H1 (cell line): Measurements from ENCODE around the gene HIBADH. TPM values are rescaled to one million over a fixed set of nuclear protein-coding genes. Genes with fewer than 3 reads are reported as not detected.

Source experiments
- CTCF ChIA-PET: fragments of 300-600 bp; sonication (Branson Sonifier 250); formaldehyde crosslinking; loops from one replicate; lab custom pipeline; 2021; ENCODE audit not compliant: partially characterized antibody; lab: Charles Lee
- POLR2A ChIA-PET: fragments of 300-600 bp; sonication (Branson Sonifier 250); formaldehyde crosslinking; loops from one replicate; lab custom pipeline; 2021; ENCODE audit warnings: inconsistent platforms; ENCODE audit not compliant: partially characterized antibody; lab: Charles Lee
- DNase-seq, 2 experiments: peaks; one replicate each; pipeline versions ENCODE4 v3.0.0 to v3.0.0-alpha.2; 2010 to 2022; ENCODE audit warnings: low spot score in 2 of 2, low read depth in 1 of 2, mixed read lengths in 1 of 2
- FAIRE-seq: peaks from 2 replicates; lab custom pipeline; 2011; peaks lifted over from hg19 to GRCh38; lab: Jason Lieb, UNC
- H2AFZ ChIP-seq: 2 replicates; pipeline ENCODE4 v1.8.1; 2012; ENCODE audit warnings: low read length, inconsistent platforms
- H2AK5ac ChIP-seq: 2 replicates; pipeline ENCODE4 v1.6.1; 2013; ENCODE audit warnings: low read depth, low read length
- H2BK120ac ChIP-seq: replicated peaks from 2 replicates; pipeline ENCODE3; 2013; ENCODE audit warnings: low read depth, low read length, inconsistent platforms
- H2BK12ac ChIP-seq: 2 replicates; pipeline ENCODE4 v1.6.1; 2013; ENCODE audit warnings: low read depth, low read length
- H2BK15ac ChIP-seq: 2 replicates; pipeline ENCODE4 v1.6.1; 2013; ENCODE audit warnings: low read length
- H2BK20ac ChIP-seq: 2 replicates; pipeline ENCODE4 v1.6.1; 2013; ENCODE audit warnings: low read length
- H2BK5ac ChIP-seq: 2 replicates; pipeline ENCODE4 v1.6.1; 2013; ENCODE audit warnings: low read depth, low read length
- H3K14ac ChIP-seq: 2 replicates; pipeline ENCODE4 v1.6.1; 2013; ENCODE audit warnings: inconsistent platforms; ENCODE audit not compliant: insufficient read length
- H3K18ac ChIP-seq: 2 replicates; pipeline ENCODE4 v1.6.1; 2013; ENCODE audit warnings: low read length; ENCODE audit errors: extremely low read depth
- H3K23ac ChIP-seq: 2 replicates; pipeline ENCODE4 v1.6.1; 2013; ENCODE audit warnings: inconsistent platforms; ENCODE audit not compliant: insufficient read length
- H3K23me2 ChIP-seq: 2 replicates; pipeline ENCODE4 v1.6.1; 2013; ENCODE audit warnings: low read depth, low read length
- H3K27ac ChIP-seq: 2 replicates; pipeline ENCODE4 v1.6.1; 2011; ENCODE audit warnings: low read depth, low read length, inconsistent platforms
- H3K27me3 ChIP-seq, 4 experiments: replicated peaks in 1 of 4; 1 replicate in 1 of 4; 2 replicates in 3 of 4; pipeline versions ENCODE4 v1.6.1 to v1.8.1; 2011 to 2013; ENCODE audit warnings: low read length in 3 of 4, mild to moderate bottlenecking in 3 of 4, inconsistent platforms in 2 of 4, mixed read lengths in 2 of 4, moderate library complexity in 1 of 4; ENCODE audit not compliant: control insufficient read depth in 3 of 4, insufficient read depth in 3 of 4; ENCODE audit errors: extremely low read depth in 1 of 4
- H3K36me3 ChIP-seq, 4 experiments: 2 replicates each; pipeline versions ENCODE4 v1.6.1 to v1.8.1; 2011 to 2013; ENCODE audit warnings: mild to moderate bottlenecking in 4 of 4, low read length in 3 of 4, moderate library complexity in 2 of 4, control low read depth in 1 of 4, inconsistent platforms in 1 of 4; ENCODE audit not compliant: insufficient read depth in 4 of 4, control insufficient read depth in 2 of 4
- H3K4ac ChIP-seq: replicated peaks from 2 replicates; pipeline ENCODE3; 2013; ENCODE audit warnings: low read length, low read depth, mixed read lengths, inconsistent platforms; ENCODE audit not compliant: insufficient read length
- H3K4me1 ChIP-seq, 4 experiments: replicated peaks in 1 of 4; 1 replicate in 1 of 4; 2 replicates in 3 of 4; pipeline versions ENCODE4 v1.6.1 to v1.8.1; 2011 to 2013; ENCODE audit warnings: low read length in 3 of 4, inconsistent platforms in 2 of 4, mixed read lengths in 1 of 4; ENCODE audit not compliant: insufficient read depth in 4 of 4, control insufficient read depth in 3 of 4
- H3K4me2 ChIP-seq, 2 experiments: 2 replicates each; pipeline versions ENCODE4 v1.6.1 to v1.8.1; 2011 to 2013; ENCODE audit warnings: low read depth in 2 of 2, low read length in 2 of 2, control low read depth in 1 of 2, inconsistent platforms in 1 of 2, mild to moderate bottlenecking in 1 of 2; ENCODE audit not compliant: insufficient read depth in 1 of 2
- H3K4me3 ChIP-seq, 4 experiments: fragments of 200-600, 300-600 bp in 1 of 4; sonication (generic), shearing (Covaris generic), sonication (Bioruptor Twin) in 1 of 4; 2 replicates each; pipeline versions ENCODE4 v1.5.1 to v1.8.1; 2011 to 2016; ENCODE audit warnings: low read length in 4 of 4, low read depth in 3 of 4, control low read depth in 2 of 4, inconsistent platforms in 2 of 4, mild to moderate bottlenecking in 2 of 4, mixed read lengths in 1 of 4, moderate library complexity in 1 of 4; ENCODE audit not compliant: insufficient read depth in 2 of 4; ENCODE audit errors: extremely low read depth in 1 of 4
- H3K56ac ChIP-seq: replicated peaks from 2 replicates; pipeline ENCODE3; 2013; ENCODE audit warnings: low read depth, mild to moderate bottlenecking, mixed read lengths, low read length, inconsistent platforms; ENCODE audit not compliant: insufficient read length
- H3K79me1 ChIP-seq: 2 replicates; pipeline ENCODE4 v1.6.1; 2013; ENCODE audit warnings: low read depth, low read length, control low read depth
- H3K79me2 ChIP-seq, 2 experiments: 2 replicates each; pipeline versions ENCODE4 v1.6.1 to v1.8.1; 2012 to 2013; ENCODE audit warnings: low read length in 2 of 2, mild to moderate bottlenecking in 2 of 2, inconsistent platforms in 1 of 2; ENCODE audit not compliant: insufficient read depth in 2 of 2, control insufficient read depth in 1 of 2
- H3K9ac ChIP-seq, 4 experiments: replicated peaks in 1 of 4; 1 replicate in 1 of 4; 2 replicates in 3 of 4; pipeline versions ENCODE4 v1.6.1 to v1.8.1; 2011 to 2013; ENCODE audit warnings: low read depth in 3 of 4, low read length in 3 of 4, control low read depth in 2 of 4, mild to moderate bottlenecking in 2 of 4, moderate library complexity in 2 of 4, inconsistent platforms in 1 of 4; ENCODE audit errors: extremely low read depth in 1 of 4
- H3K9me3 ChIP-seq, 2 experiments: 2 replicates each; pipeline versions ENCODE4 v1.6.1 to v1.8.1; 2012 to 2013; ENCODE audit warnings: mild to moderate bottlenecking in 2 of 2, moderate library complexity in 2 of 2, control low read depth in 1 of 2, inconsistent platforms in 1 of 2, low read depth in 1 of 2, low read length in 1 of 2, mixed read lengths in 1 of 2; ENCODE audit not compliant: insufficient read depth in 2 of 2
- H4K20me1 ChIP-seq, 2 experiments: replicated peaks in 1 of 2; 2 replicates each; pipeline versions ENCODE3 to v1.8.1; 2011 to 2013; ENCODE audit warnings: inconsistent platforms in 2 of 2, low read length in 2 of 2, mild to moderate bottlenecking in 1 of 2; ENCODE audit not compliant: insufficient read depth in 2 of 2, control insufficient read depth in 1 of 2
- H4K5ac ChIP-seq: 2 replicates; pipeline ENCODE4 v1.6.1; 2013; ENCODE audit warnings: low read length, low read depth, mixed read lengths, inconsistent platforms; ENCODE audit not compliant: insufficient read length
- H4K8ac ChIP-seq: 2 replicates; pipeline ENCODE4 v1.8.0; 2013; ENCODE audit warnings: mild to moderate bottlenecking, moderate library complexity, low read length, inconsistent platforms; ENCODE audit not compliant: insufficient read depth; ENCODE audit errors: extremely low read depth
- H4K91ac ChIP-seq: replicated peaks from 2 replicates; pipeline ENCODE3; 2013; ENCODE audit warnings: low read length, mixed read lengths, inconsistent platforms; ENCODE audit not compliant: insufficient read length
- ATF3 ChIP-seq: IDR thresholded peaks from 2 replicates; pipeline ENCODE4 v1.6.1; 2011; ENCODE audit warnings: low read depth, mild to moderate bottlenecking, low read length; ENCODE audit not compliant: insufficient read depth
- CBX5 ChIP-seq: fragments of 300-800, 300-1000 bp; sonication (generic); IDR thresholded peaks from 2 replicates; pipeline ENCODE4 v1.7.1; 2016; ENCODE audit warnings: antibody characterized with exemption, low read length, low read depth
- CTCF ChIP-seq, 3 experiments: IDR thresholded peaks; 1 replicate in 2 of 3; 2 replicates in 1 of 3; pipeline versions ENCODE4 v1.5.1 to v1.6.1; 2011; ENCODE audit warnings: low read length in 3 of 3, mild to moderate bottlenecking in 3 of 3, inconsistent platforms in 2 of 3, low read depth in 1 of 3, moderate library complexity in 1 of 3; ENCODE audit not compliant: insufficient read depth in 1 of 3; ENCODE audit errors: control extremely low read depth in 1 of 3
- JUN ChIP-seq: IDR thresholded peaks from 2 replicates; pipeline ENCODE4 v1.6.1; 2011; ENCODE audit warnings: low read depth, mild to moderate bottlenecking, improper control_type of control experiment, low read length
- NRF1 ChIP-seq: IDR thresholded peaks from 2 replicates; pipeline ENCODE4 v1.6.1; 2011; ENCODE audit warnings: mild to moderate bottlenecking, low read depth, low read length, improper control_type of control experiment
- RBBP5 ChIP-seq: IDR thresholded peaks from 2 replicates; pipeline ENCODE4 v1.7.1; 2012; ENCODE audit warnings: low read depth, mild to moderate bottlenecking, inconsistent platforms, low read length, moderate library complexity, borderline replicate concordance
- SIN3A ChIP-seq, 2 experiments: IDR thresholded peaks in 1 of 2; conservative IDR thresholded peaks in 1 of 2; 2 replicates each; pipeline ENCODE4 v1.6.1; 2011 to 2012; ENCODE audit warnings: low read length in 2 of 2, improper control_type of control experiment in 1 of 2, low read depth in 1 of 2, mild to moderate bottlenecking in 1 of 2
- WGBS, 2 experiments: shearing (Covaris generic) in 1 of 2; methylation state at CpG; one replicate each; pipeline versions ENCODE4 v1.1.6 to v1.1.7; 2013 to 2015; ENCODE audit warnings: low lambda C conversion rate in 2 of 2, mixed read lengths in 2 of 2, inconsistent platforms in 1 of 2, low coverage in 1 of 2, missing lambda C conversion rate in 1 of 2; ENCODE audit not compliant: insufficient replicate concordance in 2 of 2, insufficient coverage in 1 of 2, insufficient read length in 1 of 2; ENCODE audit errors: extremely low coverage in 1 of 2, missing lambda C conversion rate in 1 of 2; 5-methylcytosine and 5-hydroxymethylcytosine counted together
- polyA plus RNA-seq, 7 experiments: library from polyadenylated mRNA; depleted of rRNA in 3 of 7; stranded (reverse) in 5 of 7; unstranded in 2 of 7; fragments of >200 nt in 5 of 7; fragments of 200-250 nt in 2 of 7; gene quantifications; 1 replicate in 5 of 7; 2 replicates in 1 of 7; 4 replicates in 1 of 7; pipeline versions ENCODE4 v1.2.1 to v1.2.3, GENCODE V29; 2011 to 2013; ENCODE audit warnings: missing spikeins in 2 of 7, mixed read lengths in 2 of 7
- total RNA-seq: library from RNA; stranded (reverse); fragmentation: NEBNext Ultra II Directional; extraction: Animal tissue kit (Norgen Biotek cat#: 25700); gene quantifications from 2 replicates; pipeline ENCODE4 v1.2.1, GENCODE V29; 2021

Gene HIBADH
- total and polyA plus RNA-seq, 2 of the 8 experiments (the other 6 are each of a cell fraction or from before 2014, with no cell fraction given), result 30.1 to 39.5 TPM

GRCh38 chr7:27615420-27616185 lies 47.1 kb downstream of the HIBADH start:
- no peak overlapping the region for H3K14ac ChIP-seq
- H2BK20ac ChIP-seq, result no peak overlapping the region
- ChIA-PET POLR2A (no interaction called here), CTCF (interaction anchor here (0.6 to 0.7 kb wide), 2 partner anchors 33 to 481 kb away, joined by 3 to 5 read pairs; no protein-coding TSS in a partner anchor)
- no peak for DNase-seq
- peaks cover 0 to 3% (median 0%) of the 10 kb centered on the region in 4 experiments; a peak in 1 of 7 replicates for H3K4me1 ChIP-seq
- H3K23me2 ChIP-seq, result no peaks in the 10 kb centered on the region
- WGBS, 2 experiments, result 91% methylated on average over 7 of the region's 7 CpGs; no CpG with 5 or more reads in 1 of the 2 experiments
- no peak overlapping the region for H3K56ac ChIP-seq
- H2BK12ac ChIP-seq, result no peak overlapping the region
- no peak for FAIRE-seq
- no peaks in the 10 kb centered on the region for H3K27me3 ChIP-seq
- H3K4me2 ChIP-seq, result no peak overlapping the region
- peaks cover 3% of the 10 kb centered on the region for H3K79me1 ChIP-seq
- H3K27ac ChIP-seq, result no peak overlapping the region
- H2BK15ac ChIP-seq, result no peak overlapping the region
- peaks cover 4 to 6% of the 10 kb centered on the region in 2 experiments; a peak in 1 of 4 replicates for H3K9me3 ChIP-seq
- H2BK120ac ChIP-seq, result no peak overlapping the region
- no peak overlapping the region for H3K18ac ChIP-seq
- no peak overlapping the region for H4K8ac ChIP-seq
- H3K23ac ChIP-seq, result no peak overlapping the region
- H3K9ac ChIP-seq, result no peak overlapping the region
- no peaks in the 10 kb centered on the region for H4K20me1 ChIP-seq
- no peak overlapping the region for H2AFZ ChIP-seq
- no peak overlapping the region for H3K4me3 ChIP-seq
- no peak overlapping the region for H4K91ac ChIP-seq
- H3K4ac ChIP-seq, result no peak overlapping the region
- no peaks in the 10 kb centered on the region; a peak in 1 of 4 replicates for H3K79me2 ChIP-seq
- no peak overlapping the region for H2BK5ac ChIP-seq
- H3K36me3 ChIP-seq, result peaks cover 0 to 7% (median 3%) of the 10 kb centered on the region in 4 experiments; a peak in 4 of 8 replicates
- H2AK5ac ChIP-seq, result no peak overlapping the region
- no peak overlapping the region for H4K5ac ChIP-seq
- TF ChIP-seq RBBP5 (no peak), JUN (no peak), CBX5 (no peak), SIN3A (conservative IDR thresholded peaks at IDR 0.05 in 1 of 2, IDR thresholded peaks at IDR 0.05 in 1 of 2; ENCODE audit: low read depth in 1 of 2, low read length in 2 of 2) (no peak), NRF1 (no peak), ATF3 (no peak), CTCF (IDR thresholded peaks at IDR 0.05; ENCODE audit: control extremely low read depth in 1 of 3, insufficient read depth in 1 of 3, low read depth in 1 of 3, low read length in 3 of 3) (no peak)
